ENCODE measurements around the gene MMP25. TPM values are rescaled to one million over a fixed set of nuclear protein-coding genes. Genes with fewer than 3 reads are reported as not detected.

MMP25 gene
- total RNA-seq, 1 donor from 2014 or later = 0.17 TPM

DNA sequence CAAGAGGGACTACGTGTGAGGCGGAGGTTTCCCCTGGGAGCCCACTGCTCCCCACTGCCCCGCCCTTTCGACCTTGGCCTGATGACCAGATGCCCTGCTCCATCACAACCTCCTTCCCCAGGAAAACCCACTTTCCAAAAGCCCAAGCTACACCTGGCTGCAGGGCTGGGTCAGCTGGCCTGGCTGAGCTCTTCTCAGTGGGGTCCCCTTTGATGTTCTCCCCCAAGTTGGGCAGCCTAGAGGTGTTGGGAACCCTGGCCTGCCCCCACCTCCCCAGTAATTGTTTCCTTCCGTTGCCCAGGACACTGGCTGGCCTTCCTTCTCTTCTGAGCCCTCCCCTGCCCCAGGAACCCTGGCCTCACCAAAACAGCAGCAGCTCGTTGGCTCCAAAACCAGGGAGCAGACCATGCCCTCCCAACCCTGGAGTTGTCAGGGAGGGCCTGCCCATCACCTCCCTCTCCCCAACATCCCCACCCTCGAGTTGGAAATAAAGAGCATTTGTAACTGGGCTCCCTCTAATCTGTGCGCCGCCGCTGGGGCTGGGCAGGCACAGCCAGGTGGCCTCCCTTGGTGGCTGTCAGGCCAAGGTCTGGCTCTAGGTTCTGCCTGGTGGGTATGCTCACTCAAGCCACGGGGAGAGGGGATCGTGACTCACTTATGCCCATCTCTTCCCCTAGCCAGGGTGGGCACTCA, 32.2 kb upstream of the MMP25 start:
- Histone ChIP-seq H3K27me3 (ENCODE audit: control insufficient read depth, insufficient read depth, low read length) (peaks cover 12% of the 10 kb centered on the region), H3K4me3 (ENCODE audit: low read depth, low read length) (no peak overlapping the region), H3K36me3 (ENCODE audit: control insufficient read depth, insufficient read depth, low read length) (no peaks in the 10 kb centered on the region)
- no peak for DNase-seq (ENCODE audit: low read depth)
- no peak for TF ChIP-seq CTCF (IDR thresholded peaks at IDR 0.05; ENCODE audit: insufficient read depth, low read length, poor library complexity, severe bottlenecking)

DNA sequence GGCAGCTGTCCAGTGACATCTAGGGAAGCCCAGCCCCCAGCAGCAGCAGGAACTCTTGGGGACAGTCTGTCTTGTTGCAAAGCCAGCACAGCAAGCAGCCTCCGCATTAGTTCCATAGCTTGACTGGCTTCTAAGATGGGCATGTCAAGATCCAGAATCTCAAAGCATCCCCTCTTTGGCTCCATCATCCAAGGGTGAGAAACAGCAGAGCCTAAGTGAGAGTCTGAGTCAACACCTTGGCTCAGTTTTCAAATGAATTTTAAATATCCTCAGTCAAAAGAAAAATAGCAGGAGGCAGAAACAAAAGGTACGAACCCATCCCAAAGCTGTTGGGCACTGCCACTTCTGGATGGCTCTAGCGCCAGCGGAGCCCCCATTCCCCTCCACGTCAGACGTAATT, 31.4 kb upstream of the MMP25 start:
- no peak for TF ChIP-seq CTCF (IDR thresholded peaks at IDR 0.05; ENCODE audit: insufficient read depth, low read length, poor library complexity, severe bottlenecking)
- no peak for DNase-seq (ENCODE audit: low read depth)
- Histone ChIP-seq H3K36me3 (ENCODE audit: control insufficient read depth, insufficient read depth, low read length) (no peaks in the 10 kb centered on the region), H3K27me3 (ENCODE audit: control insufficient read depth, insufficient read depth, low read length) (peaks cover 12% of the 10 kb centered on the region), H3K4me3 (ENCODE audit: low read depth, low read length) (no peak overlapping the region)

- TF ChIP-seq CTCF (IDR thresholded peaks at IDR 0.05; ENCODE audit: insufficient read depth, low read length, poor library complexity, severe bottlenecking) = no peak
- DNase-seq (ENCODE audit: low read depth) = no peak
- H3K4me3 ChIP-seq (ENCODE audit: low read depth, low read length) = no peak overlapping the region
- H3K36me3 ChIP-seq (ENCODE audit: control insufficient read depth, insufficient read depth, low read length) = no peaks in the 10 kb centered on the region
- H3K27me3 ChIP-seq (ENCODE audit: control insufficient read depth, insufficient read depth, low read length) = peaks cover 12% of the 10 kb centered on the region
Measured at GRCh38 chr16:3015865-3016521, 30.4 kb upstream of the MMP25 start.

- H3K36me3 ChIP-seq (ENCODE audit: control insufficient read depth, insufficient read depth, low read length) = no peaks in the 10 kb centered on the region
- H3K27me3 ChIP-seq (ENCODE audit: control insufficient read depth, insufficient read depth, low read length) = peaks cover 5% of the 10 kb centered on the region
- DNase-seq (ENCODE audit: low read depth) = no peak
- TF ChIP-seq CTCF (IDR thresholded peaks at IDR 0.05; ENCODE audit: insufficient read depth, low read length, poor library complexity, severe bottlenecking) = no peak
- H3K4me3 ChIP-seq (ENCODE audit: low read depth, low read length) = peak overlapping the region; percentile 38
Measured at GRCh38 chr16:3017344-3017743, 29.0 kb upstream of the MMP25 start.

DNA sequence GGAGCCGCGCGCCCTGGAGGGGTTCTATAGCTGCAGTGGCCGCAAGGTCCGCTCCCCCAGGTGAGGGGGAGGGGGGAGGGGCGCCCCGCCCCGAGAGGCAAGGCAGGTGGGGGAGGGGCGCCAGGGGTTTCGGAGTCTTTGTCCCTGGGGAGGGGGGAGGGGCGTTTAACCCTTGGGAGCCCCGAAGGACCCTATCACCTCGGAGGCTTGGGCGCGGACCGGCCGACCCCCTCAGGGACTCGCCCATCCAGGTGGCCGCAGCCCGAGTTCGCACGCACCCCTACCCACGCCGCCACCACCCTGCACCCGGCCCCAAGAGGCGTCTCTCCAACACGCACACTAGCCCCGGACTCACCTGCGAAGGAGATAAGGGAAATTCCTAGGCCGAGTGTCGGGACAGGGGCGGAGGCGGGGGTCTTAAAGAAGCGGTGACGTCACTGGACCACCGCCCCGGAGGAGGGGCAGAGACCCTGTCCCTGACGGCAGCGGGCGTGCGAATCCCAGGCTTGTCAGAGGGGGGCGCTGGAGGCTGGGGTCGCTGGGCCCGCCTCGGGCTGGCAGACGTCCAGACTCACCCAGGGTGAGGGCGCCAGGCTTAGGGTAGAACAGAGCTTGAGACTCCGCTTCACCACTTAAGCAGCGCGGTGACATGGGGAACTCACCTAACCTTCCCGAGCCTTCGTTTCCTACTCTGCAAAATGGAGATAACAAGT, 28.4 kb upstream of the MMP25 start, which contains the start of gene CLDN6:
Gene CLDN6, minus strand, starts transcription at position 390 of the 713 bp plus-strand sequence. CDS start 2,162 bp downstream, outside the sequence.
- Histone ChIP-seq H3K36me3 (ENCODE audit: control insufficient read depth, insufficient read depth, low read length) (no peaks in the 10 kb centered on the region), H3K4me3 (ENCODE audit: low read depth, low read length) (peak within 1 kb of the TSS; percentile 38), H3K27me3 (ENCODE audit: control insufficient read depth, insufficient read depth, low read length) (peaks cover 2% of the 10 kb centered on the region)
- peak; percentile 74 for TF ChIP-seq CTCF (IDR thresholded peaks at IDR 0.05; ENCODE audit: insufficient read depth, low read length, poor library complexity, severe bottlenecking)
- DNase-seq (ENCODE audit: low read depth) = no peak

Data from kidney epithelial cell (primary cell).